Epithelial cell of umbilical artery (primary cell): Measurements from ENCODE around the gene ST8SIA5. TPM values are rescaled to one million over a fixed set of nuclear protein-coding genes. Genes with fewer than 3 reads are reported as not detected.

ENCODE experiments used
- total RNA-seq: library from RNA; depleted of rRNA; stranded (reverse); fragments of >200 nt; gene quantifications from 2 replicates; pipeline ENCODE4 v1.2.3, GENCODE V29; 2014

Gene ST8SIA5, protein sequence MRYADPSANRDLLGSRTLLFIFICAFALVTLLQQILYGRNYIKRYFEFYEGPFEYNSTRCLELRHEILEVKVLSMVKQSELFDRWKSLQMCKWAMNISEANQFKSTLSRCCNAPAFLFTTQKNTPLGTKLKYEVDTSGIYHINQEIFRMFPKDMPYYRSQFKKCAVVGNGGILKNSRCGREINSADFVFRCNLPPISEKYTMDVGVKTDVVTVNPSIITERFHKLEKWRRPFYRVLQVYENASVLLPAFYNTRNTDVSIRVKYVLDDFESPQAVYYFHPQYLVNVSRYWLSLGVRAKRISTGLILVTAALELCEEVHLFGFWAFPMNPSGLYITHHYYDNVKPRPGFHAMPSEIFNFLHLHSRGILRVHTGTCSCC
- under 0.01 TPM in 1 of 2 replicates, not detected in the other for total RNA-seq

DNA sequence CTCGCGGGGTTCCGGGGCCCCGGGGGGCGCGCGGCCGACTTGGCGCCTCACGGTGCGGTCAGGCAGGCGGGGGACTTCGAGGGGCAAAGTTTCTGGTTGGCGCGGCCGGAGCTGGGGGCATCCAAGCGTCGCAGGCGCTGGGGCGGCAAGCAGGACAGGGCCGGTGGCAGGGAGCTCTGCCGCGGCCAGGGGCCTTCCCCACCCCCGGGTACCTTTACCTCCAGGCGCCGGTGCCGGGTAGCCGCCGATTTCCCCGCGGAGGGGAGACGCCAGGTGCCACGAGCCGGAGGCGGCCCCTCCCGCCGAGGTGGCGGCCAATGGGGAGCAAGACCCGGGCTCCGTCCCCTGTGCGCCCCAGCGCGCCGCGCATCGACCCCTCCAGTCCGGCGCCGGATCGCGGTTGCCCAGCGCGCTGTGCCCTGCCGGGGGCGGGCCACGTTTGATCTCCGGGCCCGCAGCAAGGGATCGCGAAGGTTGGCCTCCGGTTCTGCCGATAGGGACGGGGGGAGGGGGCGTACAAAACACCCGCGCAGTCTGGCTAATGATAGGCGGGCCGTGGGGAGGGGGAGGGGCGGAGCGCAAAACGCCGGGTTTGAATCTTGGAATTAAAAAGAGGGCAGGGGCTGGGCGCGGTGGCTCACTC, at the start of gene ST8SIA5:
Gene ST8SIA5 (minus strand): TSS at position 495 of the 643 bp plus-strand sequence. CDS start 545 bp downstream, outside the sequence.

DNA sequence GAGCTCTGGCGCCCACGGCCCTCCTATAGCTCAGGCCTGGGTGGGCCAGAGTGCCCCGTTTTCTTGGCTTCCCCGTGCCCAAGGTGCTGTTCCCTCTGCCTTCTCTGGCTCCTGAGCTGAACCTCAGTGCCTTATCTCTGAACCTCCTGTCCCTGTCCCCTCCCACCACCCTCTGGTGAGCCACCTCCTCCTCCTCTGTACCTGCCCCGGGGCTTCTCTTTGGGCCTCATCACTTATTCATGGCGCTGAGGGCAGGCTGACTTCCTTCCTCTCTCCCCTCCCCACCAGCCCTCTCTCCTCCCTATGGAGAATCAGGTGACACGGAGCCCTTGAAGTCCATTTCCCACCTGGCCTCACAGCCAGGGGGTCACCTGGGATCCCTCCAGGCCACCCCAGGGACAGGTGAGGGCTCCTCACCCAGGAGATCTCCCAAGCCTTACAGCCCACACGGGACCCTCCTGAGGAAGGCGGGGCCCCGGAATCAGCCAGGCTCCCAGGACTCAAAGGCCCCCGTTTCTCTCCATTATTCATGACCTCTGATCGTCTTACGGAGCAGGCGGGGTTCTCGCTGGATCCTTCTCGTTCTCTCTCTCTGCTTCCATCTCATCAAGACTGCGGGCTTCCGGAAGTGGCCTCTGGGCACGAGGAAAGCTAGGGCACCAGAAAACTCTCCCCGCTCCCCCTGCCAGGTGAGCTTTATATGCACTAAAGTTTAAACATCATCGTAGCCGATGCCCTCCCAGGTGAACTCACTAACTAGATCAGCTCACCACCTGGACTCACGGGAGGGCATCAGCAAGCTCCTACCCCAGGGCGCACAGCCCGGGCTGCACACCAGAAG, 99.5 kb downstream of the ST8SIA5 start, which contains the start of gene LOXHD1:
Gene LOXHD1 (minus strand): TSS at position 106 of the 841 bp plus-strand sequence. CDS start 187 bp downstream, outside the sequence.

Other genes with a start within 250 kb of the ST8SIA5 start
- gene LOXHD1, start 99.8 kb downstream of the ST8SIA5 start, total RNA-seq = not detected in 2 replicates
- 10.7 and 13.7 TPM in 2 replicates for gene PIAS2, start 160.5 kb upstream of the ST8SIA5 start, total RNA-seq
- gene KATNAL2, start 160.5 kb upstream of the ST8SIA5 start, total RNA-seq = 0.32 and 1.1 TPM in 2 replicates